ENCODE results near the gene ANKRD29.

ANKRD29 gene

GRCh38 chr18:23701544-23702064 lies 38.9 kb upstream of the ANKRD29 start:
- Histone ChIP-seq H3K9me3 (ENCODE audit: control insufficient read depth, insufficient read depth, low read length) (no peaks in the 10 kb centered on the region), H3K4me1 (ENCODE audit: control insufficient read depth, insufficient read depth, low read length) (no peaks in the 10 kb centered on the region), H3K27me3 (ENCODE audit: control insufficient read depth, insufficient read depth, low read length) (no peaks in the 10 kb centered on the region), H3K27ac (ENCODE audit: low read depth, low read length) (no peak overlapping the region), H3K9ac (ENCODE audit: low read depth, low read length) (no peak overlapping the region), H3K4me3 (ENCODE audit: low read depth, low read length) (no peak overlapping the region), H3K36me3 (ENCODE audit: control insufficient read depth, insufficient read depth, low read length) (no peaks in the 10 kb centered on the region)

- no peak overlapping the region for H3K4me3 ChIP-seq (ENCODE audit: low read depth, low read length)
- no peaks in the 10 kb centered on the region for H3K36me3 ChIP-seq (ENCODE audit: control insufficient read depth, insufficient read depth, low read length)
- H3K9me3 ChIP-seq (ENCODE audit: control insufficient read depth, insufficient read depth, low read length): no peaks in the 10 kb centered on the region
- H3K27ac ChIP-seq (ENCODE audit: low read depth, low read length): no peak overlapping the region
- H3K9ac ChIP-seq (ENCODE audit: low read depth, low read length): no peak overlapping the region
- H3K4me1 ChIP-seq (ENCODE audit: control insufficient read depth, insufficient read depth, low read length): no peaks in the 10 kb centered on the region
- H3K27me3 ChIP-seq (ENCODE audit: control insufficient read depth, insufficient read depth, low read length): no peaks in the 10 kb centered on the region
Observed at GRCh38 chr18:23701017-23701416, 38.3 kb upstream of the ANKRD29 start.

GRCh38 chr18:23694637-23695430 lies 32.1 kb upstream of the ANKRD29 start:
- no peak overlapping the region for H3K9ac ChIP-seq (ENCODE audit: low read depth, low read length)
- H3K9me3 ChIP-seq (ENCODE audit: control insufficient read depth, insufficient read depth, low read length): no peaks in the 10 kb centered on the region
- peaks cover 4% of the 10 kb centered on the region for H3K4me1 ChIP-seq (ENCODE audit: control insufficient read depth, insufficient read depth, low read length)
- peaks cover 13% of the 10 kb centered on the region for H3K27me3 ChIP-seq (ENCODE audit: control insufficient read depth, insufficient read depth, low read length)
- no peak overlapping the region for H3K4me3 ChIP-seq (ENCODE audit: low read depth, low read length)
- no peaks in the 10 kb centered on the region for H3K36me3 ChIP-seq (ENCODE audit: control insufficient read depth, insufficient read depth, low read length)
- H3K27ac ChIP-seq (ENCODE audit: low read depth, low read length): no peak overlapping the region

- Histone ChIP-seq H3K27ac (ENCODE audit: low read depth, low read length) (no peak overlapping the region), H3K27me3 (ENCODE audit: control insufficient read depth, insufficient read depth, low read length) (peaks cover 23% of the 10 kb centered on the region), H3K4me3 (ENCODE audit: low read depth, low read length) (no peak overlapping the region), H3K36me3 (ENCODE audit: control insufficient read depth, insufficient read depth, low read length) (no peaks in the 10 kb centered on the region), H3K4me1 (ENCODE audit: control insufficient read depth, insufficient read depth, low read length) (peaks cover 7% of the 10 kb centered on the region), H3K9ac (ENCODE audit: low read depth, low read length) (no peak overlapping the region), H3K9me3 (ENCODE audit: control insufficient read depth, insufficient read depth, low read length) (no peaks in the 10 kb centered on the region)
Observed at GRCh38 chr18:23693846-23694245, 31.1 kb upstream of the ANKRD29 start.

- peaks cover 34% of the 10 kb centered on the region for H3K27me3 ChIP-seq (ENCODE audit: control insufficient read depth, insufficient read depth, low read length)
- H3K36me3 ChIP-seq (ENCODE audit: control insufficient read depth, insufficient read depth, low read length): no peaks in the 10 kb centered on the region
- H3K9me3 ChIP-seq (ENCODE audit: control insufficient read depth, insufficient read depth, low read length): no peaks in the 10 kb centered on the region
- peaks cover 9% of the 10 kb centered on the region for H3K4me1 ChIP-seq (ENCODE audit: control insufficient read depth, insufficient read depth, low read length)
- no peak overlapping the region for H3K9ac ChIP-seq (ENCODE audit: low read depth, low read length)
- peak overlapping the region; percentile 65 for H3K4me3 ChIP-seq (ENCODE audit: low read depth, low read length)
- H3K27ac ChIP-seq (ENCODE audit: low read depth, low read length): no peak overlapping the region
Observed at GRCh38 chr18:23690505-23691068, 27.9 kb upstream of the ANKRD29 start.

GRCh38 chr18:23689616-23690504 lies 27.1 kb upstream of the ANKRD29 start:
- H3K27me3 ChIP-seq (ENCODE audit: control insufficient read depth, insufficient read depth, low read length): peaks cover 34% of the 10 kb centered on the region
- H3K4me3 ChIP-seq (ENCODE audit: low read depth, low read length): peak overlapping the region; percentile 65
- peaks cover 9% of the 10 kb centered on the region for H3K4me1 ChIP-seq (ENCODE audit: control insufficient read depth, insufficient read depth, low read length)
- no peak overlapping the region for H3K27ac ChIP-seq (ENCODE audit: low read depth, low read length)
- H3K9me3 ChIP-seq (ENCODE audit: control insufficient read depth, insufficient read depth, low read length): no peaks in the 10 kb centered on the region
- H3K9ac ChIP-seq (ENCODE audit: low read depth, low read length): no peak overlapping the region
- H3K36me3 ChIP-seq (ENCODE audit: control insufficient read depth, insufficient read depth, low read length): no peaks in the 10 kb centered on the region

GRCh38 chr18:23689031-23689615 lies 26.4 kb upstream of the ANKRD29 start, which contains the start of gene LAMA3:
Gene LAMA3, plus strand, starts transcription at chr18:23689453. Its CDS starts 231 bp downstream, at chr18:23689684.
- peaks cover 34% of the 10 kb centered on the region for H3K27me3 ChIP-seq (ENCODE audit: control insufficient read depth, insufficient read depth, low read length)
- peaks cover 9% of the 10 kb centered on the region for H3K4me1 ChIP-seq (ENCODE audit: control insufficient read depth, insufficient read depth, low read length)
- H3K9ac ChIP-seq (ENCODE audit: low read depth, low read length): no peak within 1 kb of the TSS
- H3K9me3 ChIP-seq (ENCODE audit: control insufficient read depth, insufficient read depth, low read length): no peaks in the 10 kb centered on the region
- H3K36me3 ChIP-seq (ENCODE audit: control insufficient read depth, insufficient read depth, low read length): no peaks in the 10 kb centered on the region
- no peak within 1 kb of the TSS for H3K27ac ChIP-seq (ENCODE audit: low read depth, low read length)
- H3K4me3 ChIP-seq (ENCODE audit: low read depth, low read length): peak within 1 kb of the TSS; percentile 65

- Histone ChIP-seq H3K9me3 (ENCODE audit: control insufficient read depth, insufficient read depth, low read length) (no peaks in the 10 kb centered on the region), H3K36me3 (ENCODE audit: control insufficient read depth, insufficient read depth, low read length) (no peaks in the 10 kb centered on the region), H3K4me3 (ENCODE audit: low read depth, low read length) (no peak overlapping the region), H3K4me1 (ENCODE audit: control insufficient read depth, insufficient read depth, low read length) (peaks cover 9% of the 10 kb centered on the region), H3K27me3 (ENCODE audit: control insufficient read depth, insufficient read depth, low read length) (peaks cover 34% of the 10 kb centered on the region), H3K27ac (ENCODE audit: low read depth, low read length) (no peak overlapping the region), H3K9ac (ENCODE audit: low read depth, low read length) (no peak overlapping the region)
Observed at GRCh38 chr18:23688528-23688927, 25.8 kb upstream of the ANKRD29 start.

GRCh38 chr18:23684515-23685197 lies 21.9 kb upstream of the ANKRD29 start:
- Histone ChIP-seq H3K9me3 (ENCODE audit: control insufficient read depth, insufficient read depth, low read length) (no peaks in the 10 kb centered on the region), H3K9ac (ENCODE audit: low read depth, low read length) (no peak overlapping the region), H3K27ac (ENCODE audit: low read depth, low read length) (no peak overlapping the region)

GRCh38 chr18:23683671-23684070 lies 21.0 kb upstream of the ANKRD29 start:
- H3K27ac ChIP-seq (ENCODE audit: low read depth, low read length): no peak overlapping the region
- H3K9ac ChIP-seq (ENCODE audit: low read depth, low read length): no peak overlapping the region
- no peak overlapping the region for H3K4me3 ChIP-seq (ENCODE audit: low read depth, low read length)
- H3K27me3 ChIP-seq (ENCODE audit: control insufficient read depth, insufficient read depth, low read length): peaks cover 9% of the 10 kb centered on the region
- H3K36me3 ChIP-seq (ENCODE audit: control insufficient read depth, insufficient read depth, low read length): no peaks in the 10 kb centered on the region
- 0 out of 2 replicates have a peak, but pooled peaks cover under 1% of the 10 kb centered on the region for H3K4me1 ChIP-seq (ENCODE audit: control insufficient read depth, insufficient read depth, low read length)
- H3K9me3 ChIP-seq (ENCODE audit: control insufficient read depth, insufficient read depth, low read length): no peaks in the 10 kb centered on the region

More at GRCh38 chr18:23684515-23685197, 21.9 kb upstream of the ANKRD29 start:
- Histone ChIP-seq H3K27me3 (ENCODE audit: control insufficient read depth, insufficient read depth, low read length) (peaks cover 19% of the 10 kb centered on the region), H3K4me1 (ENCODE audit: control insufficient read depth, insufficient read depth, low read length) (peaks cover 5% of the 10 kb centered on the region; the same call in 1 of the 2 replicates), H3K4me3 (ENCODE audit: low read depth, low read length) (no peak overlapping the region), H3K36me3 (ENCODE audit: control insufficient read depth, insufficient read depth, low read length) (no peaks in the 10 kb centered on the region)
